Liver (tissue), 9 donors: ENCODE data around the gene RAB35. TPM values are rescaled to one million over a fixed set of nuclear protein-coding genes. Genes with fewer than 3 reads are reported as not detected.
A peak's percentile ranks its signal among the peaks of the same experiment; 100 is the strongest.

Experiments used
- DNase-seq: peaks from one replicate; pipeline ENCODE4 v3.0.0-alpha.2; 2017; ENCODE audit warnings: low spot score
- H3K27ac ChIP-seq, 2 donors: one replicate each; pipeline ENCODE4 v1.7.0; 2013; ENCODE audit warnings: inconsistent platforms in 2 of 2, low read length in 2 of 2, control low read depth in 1 of 2, low read depth in 1 of 2, mild to moderate bottlenecking in 1 of 2
- H3K27me3 ChIP-seq, 4 donors: one replicate each; pipeline versions ENCODE4 v1.6.1 to v1.7.0; 2013; ENCODE audit warnings: low read length in 3 of 4, inconsistent platforms in 1 of 4, mild to moderate bottlenecking in 1 of 4, moderate library complexity in 1 of 4; ENCODE audit not compliant: control insufficient read depth in 4 of 4, insufficient read depth in 4 of 4
- H3K36me3 ChIP-seq, 4 donors: one replicate each; pipeline versions ENCODE4 v1.6.1 to v1.7.0; 2013; ENCODE audit warnings: low read length in 3 of 4, mild to moderate bottlenecking in 3 of 4, low read depth in 1 of 4, moderate library complexity in 1 of 4; ENCODE audit not compliant: control insufficient read depth in 4 of 4, insufficient read depth in 3 of 4
- H3K4me1 ChIP-seq, 4 donors: one replicate each; pipeline versions ENCODE4 v1.6.1 to v1.7.0; 2013; ENCODE audit warnings: low read length in 3 of 4, mild to moderate bottlenecking in 3 of 4, moderate library complexity in 1 of 4; ENCODE audit not compliant: control insufficient read depth in 4 of 4, insufficient read depth in 4 of 4
- H3K4me3 ChIP-seq, 3 donors: one replicate each; pipeline versions ENCODE4 v1.6.1 to v1.7.0; 2013; ENCODE audit warnings: low read length in 3 of 3, control low read depth in 1 of 3, low read depth in 1 of 3, mild to moderate bottlenecking in 1 of 3
- H3K9ac ChIP-seq, 2 donors: one replicate each; pipeline ENCODE4 v1.7.0; 2013; ENCODE audit warnings: low read length in 2 of 2, mild to moderate bottlenecking in 2 of 2, moderate library complexity in 2 of 2, control low read depth in 1 of 2, low read depth in 1 of 2
- H3K9me3 ChIP-seq, 4 donors: one replicate each; pipeline versions ENCODE4 v1.6.1 to v1.7.0; 2013; ENCODE audit warnings: low read length in 3 of 4; ENCODE audit not compliant: control insufficient read depth in 4 of 4
- EGR1 ChIP-seq, 2 donors: IDR thresholded peaks; 2 replicates each; pipeline ENCODE4 v1.6.1; 2016 to 2018; ENCODE audit warnings: antibody characterized with exemption in 2 of 2, low read depth in 2 of 2
- FOXA2 ChIP-seq: IDR thresholded peaks from 2 replicates; pipeline ENCODE4 v1.6.1; 2016; ENCODE audit warnings: antibody characterized with exemption
- GABPA ChIP-seq, 2 donors: IDR thresholded peaks in 1 of 2; conservative IDR thresholded peaks in 1 of 2; 2 replicates each; pipeline ENCODE4 v1.6.1; 2016; ENCODE audit warnings: antibody characterized with exemption in 2 of 2, mild to moderate bottlenecking in 1 of 2, moderate library complexity in 1 of 2
- HNF4A ChIP-seq, 2 donors: conservative IDR thresholded peaks; 2 replicates each; pipeline ENCODE4 v1.6.1; 2016; ENCODE audit warnings: antibody characterized with exemption in 2 of 2, mild to moderate bottlenecking in 2 of 2
- HNF4G ChIP-seq: IDR thresholded peaks from 2 replicates; pipeline ENCODE4 v1.6.1; 2016; ENCODE audit warnings: antibody characterized with exemption
- JUND ChIP-seq, 2 donors: IDR thresholded peaks; 2 replicates each; pipeline ENCODE4 v1.6.1; 2016; ENCODE audit warnings: antibody characterized with exemption in 2 of 2
- NR2F2 ChIP-seq: IDR thresholded peaks from 2 replicates; pipeline ENCODE4 v1.6.1; 2016; ENCODE audit warnings: antibody characterized with exemption
- RAD21 ChIP-seq, 2 donors: IDR thresholded peaks; 2 replicates each; pipeline ENCODE4 v1.6.1; 2016; ENCODE audit warnings: antibody characterized with exemption in 2 of 2, mild to moderate bottlenecking in 2 of 2
- RXRA ChIP-seq, 2 donors: IDR thresholded peaks; 2 replicates each; pipeline ENCODE4 v1.6.1; 2017 to 2018; ENCODE audit warnings: antibody characterized with exemption in 2 of 2, mild to moderate bottlenecking in 1 of 2
- SP1 ChIP-seq: IDR thresholded peaks from 2 replicates; pipeline ENCODE4 v1.6.1; 2018; ENCODE audit warnings: antibody characterized with exemption, mild to moderate bottlenecking
- TAF1 ChIP-seq: conservative IDR thresholded peaks from 2 replicates; pipeline ENCODE4 v1.6.1; 2016; ENCODE audit warnings: antibody characterized with exemption, mild to moderate bottlenecking
- YY1 ChIP-seq: IDR thresholded peaks from 2 replicates; pipeline ENCODE4 v1.6.1; 2016; ENCODE audit warnings: antibody characterized with exemption, mild to moderate bottlenecking
- WGBS: extraction: QIAGEN DNeasy Blood & Tissue Kit; methylation state at CpG from one replicate; pipeline ENCODE4 v1.1.7; 2013; 5-methylcytosine and 5-hydroxymethylcytosine counted together
- polyA plus RNA-seq, 2 donors: library from polyadenylated mRNA; stranded (reverse) in 1 of 2; unstranded in 1 of 2; fragments of 200-250 nt in 1 of 2; fragments of >200 nt in 1 of 2; fragmentation: Nextera tagmentation in 1 of 2; extraction: Ambion mirVana in 1 of 2; gene quantifications; one replicate each; pipeline versions ENCODE4 v1.2.1 to v1.2.3, GENCODE V29; 2013 to 2015
- total RNA-seq, 2 donors: library from RNA; depleted of rRNA; stranded (reverse); fragments of >200 nt; gene quantifications; one replicate each; pipeline ENCODE4 v1.2.3, GENCODE V29; 2014
- TF ChIP-seq, protein P1 (sequence below): fragments of 150-350 bp; IDR thresholded peaks from 2 replicates; pipeline ENCODE4 v1.5.1; 2017; ENCODE audit warnings: improper control_type of control experiment, low read depth, low read length; ENCODE audit not compliant: missing input control
- TF ChIP-seq, protein P2 (sequence below): IDR thresholded peaks from 2 replicates; pipeline ENCODE4 v1.6.1; 2016; ENCODE audit warnings: antibody characterized with exemption
- TF ChIP-seq, protein P3 (sequence below): IDR thresholded peaks from 2 replicates; pipeline ENCODE4 v1.6.1; 2016; ENCODE audit warnings: antibody characterized with exemption
- TF ChIP-seq, protein P4 (sequence below): IDR thresholded peaks from 2 replicates; pipeline ENCODE4 v1.6.1; 2016; ENCODE audit warnings: antibody characterized with exemption, mild to moderate bottlenecking
- donor health status: healthy.
- donor health status: healthy.
- donor health status: healthy.
- donor health status: healthy.
- donor health status: healthy.

Gene RAB35
- total and polyA plus RNA-seq, 4 donors, result 7.4 to 14.4 (median 10.2) TPM

DNA sequence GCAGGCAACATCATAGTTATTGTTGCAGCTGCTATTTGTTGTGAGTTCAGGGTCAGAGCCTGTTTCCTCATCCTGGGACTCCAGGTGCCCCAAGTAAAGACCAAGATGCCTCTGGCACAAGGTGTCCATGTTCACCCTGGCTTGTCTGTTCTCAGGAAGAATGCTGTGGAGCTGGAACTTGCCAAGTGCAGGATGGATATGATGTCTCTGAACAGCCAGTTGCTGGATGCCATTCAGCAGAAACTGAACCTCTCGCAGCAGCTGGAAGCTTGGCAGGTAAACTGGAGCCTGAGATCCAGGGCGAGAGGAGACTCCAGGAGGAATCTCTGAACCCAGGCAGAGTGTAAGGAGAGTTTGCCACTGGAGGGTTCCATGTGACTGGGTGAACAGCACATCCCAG lies 26.8 kb downstream of the RAB35 start:
- 97% methylated on average over 2 of the region's 2 CpGs for WGBS
- no peak overlapping the region for H3K27ac ChIP-seq
- H3K4me1 ChIP-seq, result peaks cover 0 to 13% (median 9%) of the 10 kb centered on the region in 4 donors
- peaks cover 0 to 6% (median 0%) of the 10 kb centered on the region in 4 donors for H3K36me3 ChIP-seq
- no peaks in the 10 kb centered on the region for H3K9me3 ChIP-seq
- TF ChIP-seq YY1 (no peak), HNF4G (no peak), HNF4A (conservative IDR thresholded peaks at IDR 0.05) (no peak), NR2F2 (no peak)
- TF ChIP-seq, protein P1, sequence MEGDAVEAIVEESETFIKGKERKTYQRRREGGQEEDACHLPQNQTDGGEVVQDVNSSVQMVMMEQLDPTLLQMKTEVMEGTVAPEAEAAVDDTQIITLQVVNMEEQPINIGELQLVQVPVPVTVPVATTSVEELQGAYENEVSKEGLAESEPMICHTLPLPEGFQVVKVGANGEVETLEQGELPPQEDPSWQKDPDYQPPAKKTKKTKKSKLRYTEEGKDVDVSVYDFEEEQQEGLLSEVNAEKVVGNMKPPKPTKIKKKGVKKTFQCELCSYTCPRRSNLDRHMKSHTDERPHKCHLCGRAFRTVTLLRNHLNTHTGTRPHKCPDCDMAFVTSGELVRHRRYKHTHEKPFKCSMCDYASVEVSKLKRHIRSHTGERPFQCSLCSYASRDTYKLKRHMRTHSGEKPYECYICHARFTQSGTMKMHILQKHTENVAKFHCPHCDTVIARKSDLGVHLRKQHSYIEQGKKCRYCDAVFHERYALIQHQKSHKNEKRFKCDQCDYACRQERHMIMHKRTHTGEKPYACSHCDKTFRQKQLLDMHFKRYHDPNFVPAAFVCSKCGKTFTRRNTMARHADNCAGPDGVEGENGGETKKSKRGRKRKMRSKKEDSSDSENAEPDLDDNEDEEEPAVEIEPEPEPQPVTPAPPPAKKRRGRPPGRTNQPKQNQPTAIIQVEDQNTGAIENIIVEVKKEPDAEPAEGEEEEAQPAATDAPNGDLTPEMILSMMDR, result no peak
- TF ChIP-seq, protein P2, sequence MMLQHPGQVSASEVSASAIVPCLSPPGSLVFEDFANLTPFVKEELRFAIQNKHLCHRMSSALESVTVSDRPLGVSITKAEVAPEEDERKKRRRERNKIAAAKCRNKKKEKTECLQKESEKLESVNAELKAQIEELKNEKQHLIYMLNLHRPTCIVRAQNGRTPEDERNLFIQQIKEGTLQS, result no peak
- no peak for DNase-seq
- no peak overlapping the region for H3K4me3 ChIP-seq
- H3K9ac ChIP-seq, result no peak overlapping the region
- H3K27me3 ChIP-seq, result no peaks in the 10 kb centered on the region

DNA sequence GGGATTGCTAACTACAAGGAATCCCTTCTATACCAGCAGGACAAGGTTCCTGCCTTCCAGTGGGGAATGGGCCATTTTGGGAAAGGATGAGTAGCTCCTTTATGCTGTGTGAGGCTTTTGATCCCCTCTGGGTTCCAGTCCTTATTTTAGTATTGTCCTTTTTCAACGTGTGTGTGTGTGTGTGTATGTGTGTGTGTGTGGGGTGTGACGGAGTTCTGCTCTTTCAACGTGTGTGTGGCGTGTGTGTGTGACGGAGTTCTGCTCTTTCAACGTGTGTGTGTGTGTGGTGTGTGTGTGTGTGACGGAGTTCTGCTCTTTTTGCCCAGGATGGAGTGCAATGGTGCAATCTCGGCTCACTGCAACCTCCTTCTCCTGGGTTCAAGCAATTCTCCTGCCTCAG lies 27.4 kb downstream of the RAB35 start:
- Histone ChIP-seq H3K9ac (no peak overlapping the region), H3K4me1 (peaks cover 0 to 13% (median 9%) of the 10 kb centered on the region in 4 donors), H3K27ac (no peak overlapping the region), H3K36me3 (peaks cover 0 to 2% (median 0%) of the 10 kb centered on the region in 4 donors), H3K27me3 (no peaks in the 10 kb centered on the region), H3K9me3 (no peaks in the 10 kb centered on the region), H3K4me3 (no peak overlapping the region)
- TF ChIP-seq EGR1 (IDR thresholded peaks at IDR 0.05; ENCODE audit: low read depth in 2 of 2) (no peak), JUND (IDR thresholded peaks at IDR 0.05) (no peak)
- WGBS, result 46% methylated on average over 8 of the region's 8 CpGs
- DNase-seq, result no peak

DNA sequence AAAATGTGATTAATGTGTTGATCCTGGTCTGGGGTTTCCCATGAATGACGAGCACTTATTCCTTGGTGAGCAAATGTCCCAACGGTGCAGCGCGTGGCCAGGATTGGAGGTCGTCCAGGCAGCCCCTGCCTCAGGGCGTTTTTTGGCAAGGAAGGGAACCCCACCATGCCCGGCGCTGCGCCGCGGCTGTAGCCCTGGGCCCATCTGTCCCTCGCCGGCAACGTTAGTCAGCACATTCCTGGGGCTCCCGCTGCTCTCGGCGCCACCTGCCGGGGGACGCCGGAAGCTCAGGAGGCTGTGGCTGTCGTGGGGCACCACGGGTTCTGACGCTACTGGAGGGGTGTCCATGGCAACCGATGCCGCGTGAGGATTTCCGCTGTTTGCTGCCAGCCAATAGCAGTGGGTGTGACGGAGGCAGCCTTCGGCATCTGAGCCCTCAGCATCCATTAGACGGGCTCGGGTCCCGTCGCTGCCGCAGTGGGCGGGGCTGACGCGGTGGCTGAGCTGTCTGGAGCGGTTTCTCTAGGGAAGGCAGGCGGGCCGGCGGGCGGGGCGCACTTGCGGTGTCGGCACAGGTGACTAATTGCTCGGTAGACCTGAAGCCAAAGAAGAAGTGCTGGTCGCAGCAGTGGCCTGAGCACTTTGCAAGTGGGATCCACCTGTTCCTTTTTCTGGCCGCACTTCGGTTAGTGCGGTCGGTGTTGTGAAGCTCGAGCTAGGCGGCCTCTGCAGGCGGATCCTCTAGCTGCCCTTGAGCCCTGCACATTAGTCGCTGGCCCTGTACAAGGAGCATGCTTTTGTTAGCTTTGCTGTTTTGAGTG lies 29.5 kb downstream of the RAB35 start:
- no peaks in the 10 kb centered on the region for H3K9me3 ChIP-seq
- peak overlapping the region; percentile 29 to 72 for H3K27ac ChIP-seq
- peak overlapping the region in 2 of 3 donors; percentile 35 to 58 for H3K4me3 ChIP-seq
- peak overlapping the region; percentile 12 to 67 for H3K9ac ChIP-seq
- peak; percentile 96 for DNase-seq
- no peaks in the 10 kb centered on the region for H3K36me3 ChIP-seq
- no peaks in the 10 kb centered on the region for H3K27me3 ChIP-seq
- WGBS, result under 1% methylated on average over 55 of the region's 55 CpGs
- H3K4me1 ChIP-seq, result peaks cover 0 to 13% (median 9%) of the 10 kb centered on the region in 4 donors
- TF ChIP-seq TAF1 (no peak), RAD21 (IDR thresholded peaks at IDR 0.05) (peak; percentile 93 to 94), GABPA (IDR thresholded peaks at IDR 0.05 in 1 of 2, conservative IDR thresholded peaks at IDR 0.05 in 1 of 2) (peak in 1 of 2 donors; percentile 75), YY1 (peak; percentile 94), SP1 (peak; percentile 98), HNF4G (peak; percentile 38), RXRA (IDR thresholded peaks at IDR 0.05) (peak; percentile 25 to 57), FOXA2 (peak; percentile 29), NR2F2 (no peak)
- TF ChIP-seq, protein P3, sequence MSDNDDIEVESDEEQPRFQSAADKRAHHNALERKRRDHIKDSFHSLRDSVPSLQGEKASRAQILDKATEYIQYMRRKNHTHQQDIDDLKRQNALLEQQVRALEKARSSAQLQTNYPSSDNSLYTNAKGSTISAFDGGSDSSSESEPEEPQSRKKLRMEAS, result no peak
- TF ChIP-seq, protein P1, result peak; percentile 99
- TF ChIP-seq, protein P2, result no peak
- TF ChIP-seq, protein P4, sequence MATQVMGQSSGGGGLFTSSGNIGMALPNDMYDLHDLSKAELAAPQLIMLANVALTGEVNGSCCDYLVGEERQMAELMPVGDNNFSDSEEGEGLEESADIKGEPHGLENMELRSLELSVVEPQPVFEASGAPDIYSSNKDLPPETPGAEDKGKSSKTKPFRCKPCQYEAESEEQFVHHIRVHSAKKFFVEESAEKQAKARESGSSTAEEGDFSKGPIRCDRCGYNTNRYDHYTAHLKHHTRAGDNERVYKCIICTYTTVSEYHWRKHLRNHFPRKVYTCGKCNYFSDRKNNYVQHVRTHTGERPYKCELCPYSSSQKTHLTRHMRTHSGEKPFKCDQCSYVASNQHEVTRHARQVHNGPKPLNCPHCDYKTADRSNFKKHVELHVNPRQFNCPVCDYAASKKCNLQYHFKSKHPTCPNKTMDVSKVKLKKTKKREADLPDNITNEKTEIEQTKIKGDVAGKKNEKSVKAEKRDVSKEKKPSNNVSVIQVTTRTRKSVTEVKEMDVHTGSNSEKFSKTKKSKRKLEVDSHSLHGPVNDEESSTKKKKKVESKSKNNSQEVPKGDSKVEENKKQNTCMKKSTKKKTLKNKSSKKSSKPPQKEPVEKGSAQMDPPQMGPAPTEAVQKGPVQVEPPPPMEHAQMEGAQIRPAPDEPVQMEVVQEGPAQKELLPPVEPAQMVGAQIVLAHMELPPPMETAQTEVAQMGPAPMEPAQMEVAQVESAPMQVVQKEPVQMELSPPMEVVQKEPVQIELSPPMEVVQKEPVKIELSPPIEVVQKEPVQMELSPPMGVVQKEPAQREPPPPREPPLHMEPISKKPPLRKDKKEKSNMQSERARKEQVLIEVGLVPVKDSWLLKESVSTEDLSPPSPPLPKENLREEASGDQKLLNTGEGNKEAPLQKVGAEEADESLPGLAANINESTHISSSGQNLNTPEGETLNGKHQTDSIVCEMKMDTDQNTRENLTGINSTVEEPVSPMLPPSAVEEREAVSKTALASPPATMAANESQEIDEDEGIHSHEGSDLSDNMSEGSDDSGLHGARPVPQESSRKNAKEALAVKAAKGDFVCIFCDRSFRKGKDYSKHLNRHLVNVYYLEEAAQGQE, result peak; percentile 93
